Measurements from ENCODE around the gene SLC16A14. TPM values are rescaled to one million over a fixed set of nuclear protein-coding genes. Genes with fewer than 3 reads are reported as not detected.

Gene SLC16A14
- total RNA-seq, 1 donor from 2014 or later, result 4.2 TPM

DNA sequence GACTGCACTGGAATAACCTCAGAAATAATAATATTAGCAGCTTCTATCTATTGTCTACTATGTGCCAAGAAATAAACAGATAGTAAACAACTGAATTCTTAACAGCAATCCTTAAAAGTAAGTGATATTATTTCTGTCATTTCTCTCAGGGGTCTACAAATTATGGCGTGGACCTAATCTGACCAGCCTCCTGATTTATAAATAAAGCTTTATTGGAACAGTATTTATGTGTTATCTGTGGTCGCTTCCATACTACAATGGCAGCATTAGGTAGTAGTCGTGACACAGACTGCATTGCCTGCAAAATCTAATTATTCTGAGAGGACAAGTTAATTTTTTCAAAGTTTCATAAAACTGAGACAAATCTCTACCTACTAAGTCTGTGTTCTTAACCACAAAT is 49.0 kb downstream of the SLC16A14 start:
- Histone ChIP-seq H4K20me1 (ENCODE audit: insufficient read depth, low read length) (no peaks in the 10 kb centered on the region), H3K9ac (ENCODE audit: low read length) (no peak overlapping the region), H3K79me2 (ENCODE audit: insufficient read depth, low read length) (no peaks in the 10 kb centered on the region), H3K4me3 (ENCODE audit: insufficient read depth, low read depth, low read length) (no peak overlapping the region), H2AFZ (ENCODE audit: low read depth, low read length) (no peak overlapping the region), H3K36me3 (ENCODE audit: insufficient read depth, low read length) (no peaks in the 10 kb centered on the region), H3K4me2 (ENCODE audit: low read length) (no peak overlapping the region), H3K4me1 (ENCODE audit: insufficient read depth, low read length) (no peaks in the 10 kb centered on the region), H3K27ac (ENCODE audit: low read depth, low read length) (no peak overlapping the region), H3K9me3 (ENCODE audit: insufficient read depth, low read depth, low read length) (no peaks in the 10 kb centered on the region), H3K27me3 (ENCODE audit: insufficient read depth, low read length) (no peaks in the 10 kb centered on the region)
- TF ChIP-seq, protein P1, sequence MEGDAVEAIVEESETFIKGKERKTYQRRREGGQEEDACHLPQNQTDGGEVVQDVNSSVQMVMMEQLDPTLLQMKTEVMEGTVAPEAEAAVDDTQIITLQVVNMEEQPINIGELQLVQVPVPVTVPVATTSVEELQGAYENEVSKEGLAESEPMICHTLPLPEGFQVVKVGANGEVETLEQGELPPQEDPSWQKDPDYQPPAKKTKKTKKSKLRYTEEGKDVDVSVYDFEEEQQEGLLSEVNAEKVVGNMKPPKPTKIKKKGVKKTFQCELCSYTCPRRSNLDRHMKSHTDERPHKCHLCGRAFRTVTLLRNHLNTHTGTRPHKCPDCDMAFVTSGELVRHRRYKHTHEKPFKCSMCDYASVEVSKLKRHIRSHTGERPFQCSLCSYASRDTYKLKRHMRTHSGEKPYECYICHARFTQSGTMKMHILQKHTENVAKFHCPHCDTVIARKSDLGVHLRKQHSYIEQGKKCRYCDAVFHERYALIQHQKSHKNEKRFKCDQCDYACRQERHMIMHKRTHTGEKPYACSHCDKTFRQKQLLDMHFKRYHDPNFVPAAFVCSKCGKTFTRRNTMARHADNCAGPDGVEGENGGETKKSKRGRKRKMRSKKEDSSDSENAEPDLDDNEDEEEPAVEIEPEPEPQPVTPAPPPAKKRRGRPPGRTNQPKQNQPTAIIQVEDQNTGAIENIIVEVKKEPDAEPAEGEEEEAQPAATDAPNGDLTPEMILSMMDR (IDR thresholded peaks at IDR 0.05; ENCODE audit: insufficient read depth, low read depth, low read length), result no peak
- TF ChIP-seq EZH2 (IDR thresholded peaks at IDR 0.05; ENCODE audit: insufficient read depth, low read length), result no peak
- H3K27ac Mint-ChIP-seq (ENCODE audit: unreplicated experiment), result no peak overlapping the region
- FAIRE-seq (no peak), DNase-seq (ENCODE audit: low read depth) (no peak)
- H3K36me3 Mint-ChIP-seq (ENCODE audit: low read depth, unreplicated experiment), result no peaks in the 10 kb centered on the region
- H3K9me3 Mint-ChIP-seq (ENCODE audit: unreplicated experiment), result peaks cover 2% of the 10 kb centered on the region
- H3K4me3 Mint-ChIP-seq (ENCODE audit: unreplicated experiment), result no peak overlapping the region
- H3K27me3 Mint-ChIP-seq (ENCODE audit: low read depth, unreplicated experiment), result no peaks in the 10 kb centered on the region
- no peaks in the 10 kb centered on the region for H3K4me1 Mint-ChIP-seq (ENCODE audit: low read depth, unreplicated experiment)

DNA sequence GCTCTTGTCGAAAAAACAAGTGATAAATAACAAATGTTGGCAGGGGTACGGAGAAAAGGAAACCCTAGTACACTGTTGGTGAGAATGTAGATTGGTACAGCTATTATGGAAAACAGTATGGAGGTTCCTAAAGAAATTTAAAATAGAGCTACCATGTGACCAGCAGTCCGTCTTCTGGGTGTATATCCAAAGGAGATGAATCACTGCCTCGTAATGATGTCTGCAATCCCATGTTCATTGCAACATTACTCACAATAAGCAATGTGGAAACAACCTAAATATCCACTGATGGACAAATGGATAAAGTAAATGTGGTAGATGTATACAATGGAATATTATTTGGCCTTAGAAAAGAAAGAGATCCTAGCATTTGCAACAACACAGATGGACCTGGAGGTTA is 50.6 kb downstream of the SLC16A14 start:
- no peaks in the 10 kb centered on the region for H3K9me3 ChIP-seq (ENCODE audit: insufficient read depth, low read depth, low read length)
- H3K79me2 ChIP-seq (ENCODE audit: insufficient read depth, low read length), result no peaks in the 10 kb centered on the region
- no peaks in the 10 kb centered on the region for H3K27me3 ChIP-seq (ENCODE audit: insufficient read depth, low read length)
- no peak for FAIRE-seq
- H3K9ac ChIP-seq (ENCODE audit: low read length), result no peak overlapping the region
- no peaks in the 10 kb centered on the region for H3K4me1 ChIP-seq (ENCODE audit: insufficient read depth, low read length)
- no peak overlapping the region for H3K4me2 ChIP-seq (ENCODE audit: low read length)
- TF ChIP-seq, protein P1 (IDR thresholded peaks at IDR 0.05; ENCODE audit: insufficient read depth, low read depth, low read length), result no peak
- peak; percentile 49 for DNase-seq (ENCODE audit: low read depth)
- Mint-ChIP-seq H3K36me3 (ENCODE audit: low read depth, unreplicated experiment) (no peaks in the 10 kb centered on the region), H3K4me3 (ENCODE audit: unreplicated experiment) (no peak overlapping the region), H3K27ac (ENCODE audit: unreplicated experiment) (no peak overlapping the region), H3K9me3 (ENCODE audit: unreplicated experiment) (peaks cover 2% of the 10 kb centered on the region), H3K27me3 (ENCODE audit: low read depth, unreplicated experiment) (no peaks in the 10 kb centered on the region), H3K4me1 (ENCODE audit: low read depth, unreplicated experiment) (no peaks in the 10 kb centered on the region)
- no peak overlapping the region for H2AFZ ChIP-seq (ENCODE audit: low read depth, low read length)
- no peak overlapping the region for H3K27ac ChIP-seq (ENCODE audit: low read depth, low read length)
- H3K4me3 ChIP-seq (ENCODE audit: insufficient read depth, low read depth, low read length), result no peak overlapping the region
- H4K20me1 ChIP-seq (ENCODE audit: insufficient read depth, low read length), result no peaks in the 10 kb centered on the region
- no peaks in the 10 kb centered on the region for H3K36me3 ChIP-seq (ENCODE audit: insufficient read depth, low read length)

DNA sequence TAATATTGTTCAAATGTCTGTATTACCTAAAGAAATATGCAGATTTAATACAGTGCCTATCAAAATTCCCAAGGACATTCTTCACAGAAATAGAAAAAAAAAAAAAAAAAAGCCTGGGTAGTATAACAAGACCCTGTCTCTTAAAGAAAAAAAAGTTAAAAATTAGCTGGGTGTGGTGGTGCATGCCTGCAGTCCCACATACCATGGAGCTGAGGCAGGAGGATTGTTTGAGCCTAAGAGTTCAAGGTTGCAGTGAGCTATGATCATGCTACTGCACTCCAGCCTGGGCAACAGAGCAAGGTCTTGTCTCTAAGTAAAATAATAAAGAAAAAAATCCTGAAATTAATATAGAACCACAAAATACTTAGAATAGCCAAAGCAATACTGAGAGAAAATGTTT is 51.9 kb downstream of the SLC16A14 start:
- no peaks in the 10 kb centered on the region for H3K36me3 ChIP-seq (ENCODE audit: insufficient read depth, low read length)
- peaks cover 2% of the 10 kb centered on the region for H3K9me3 Mint-ChIP-seq (ENCODE audit: unreplicated experiment)
- no peaks in the 10 kb centered on the region for H4K20me1 ChIP-seq (ENCODE audit: insufficient read depth, low read length)
- H3K9me3 ChIP-seq (ENCODE audit: insufficient read depth, low read depth, low read length), result no peaks in the 10 kb centered on the region
- TF ChIP-seq EZH2 (IDR thresholded peaks at IDR 0.05; ENCODE audit: insufficient read depth, low read length), result no peak
- TF ChIP-seq, protein P1 (IDR thresholded peaks at IDR 0.05; ENCODE audit: insufficient read depth, low read depth, low read length), result no peak
- H2AFZ ChIP-seq (ENCODE audit: low read depth, low read length), result no peak overlapping the region
- H3K27me3 ChIP-seq (ENCODE audit: insufficient read depth, low read length), result no peaks in the 10 kb centered on the region
- H3K36me3 Mint-ChIP-seq (ENCODE audit: low read depth, unreplicated experiment), result no peaks in the 10 kb centered on the region
- H3K9ac ChIP-seq (ENCODE audit: low read length), result no peak overlapping the region
- no peaks in the 10 kb centered on the region for H3K27me3 Mint-ChIP-seq (ENCODE audit: low read depth, unreplicated experiment)
- no peak overlapping the region for H3K4me3 Mint-ChIP-seq (ENCODE audit: unreplicated experiment)
- H3K4me1 ChIP-seq (ENCODE audit: insufficient read depth, low read length), result no peaks in the 10 kb centered on the region
- H3K4me2 ChIP-seq (ENCODE audit: low read length), result no peak overlapping the region
- H3K79me2 ChIP-seq (ENCODE audit: insufficient read depth, low read length), result no peaks in the 10 kb centered on the region
- DNase-seq (ENCODE audit: low read depth) (no peak), FAIRE-seq (no peak)
- H3K4me1 Mint-ChIP-seq (ENCODE audit: low read depth, unreplicated experiment), result peaks cover 5% of the 10 kb centered on the region
- H3K27ac ChIP-seq (ENCODE audit: low read depth, low read length), result no peak overlapping the region
- H3K27ac Mint-ChIP-seq (ENCODE audit: unreplicated experiment), result no peak overlapping the region
- H3K4me3 ChIP-seq (ENCODE audit: insufficient read depth, low read depth, low read length), result no peak overlapping the region
